Prostate gland (tissue), 2 donors: Measurements from ENCODE around the gene PRMT5. TPM values are rescaled to one million over a fixed set of nuclear protein-coding genes. Genes with fewer than 3 reads are reported as not detected.

Experiments used
- DNase-seq: peaks from one replicate; pipeline ENCODE4 v3.0.0-alpha.2; 2019; ENCODE audit warnings: low spot score
- H3K27ac ChIP-seq, 2 donors: fragments of 200-600 bp; sonication (generic); 2 replicates each; pipeline ENCODE4 v1.5.1; 2017 to 2019
- H3K27me3 ChIP-seq: fragments of 200-600 bp; sonication (generic); replicated peaks from 2 replicates; pipeline ENCODE4 v1.5.1; 2019; ENCODE audit not compliant: insufficient read depth
- H3K36me3 ChIP-seq, 2 donors: fragments of 200-600 bp; sonication (generic); 1 replicate in 1 of 2; 2 replicates in 1 of 2; pipeline versions ENCODE4 v1.5.1 to v1.8.1; 2017 to 2019
- H3K4me1 ChIP-seq: fragments of 200-600 bp; sonication (generic); replicated peaks from 2 replicates; pipeline ENCODE4 v1.5.1; 2019
- H3K4me3 ChIP-seq, 2 donors: fragments of 200-600 bp; sonication (generic); 2 replicates each; pipeline ENCODE4 v1.5.1; 2017 to 2019
- H3K9me3 ChIP-seq: fragments of 200-600 bp; sonication (generic); 2 replicates; pipeline ENCODE4 v1.5.1; 2017
- POLR2A ChIP-seq: fragments of 450-650 bp; IDR thresholded peaks from one replicate; pipeline ENCODE4 v1.6.1; 2016; ENCODE audit warnings: antibody characterized with exemption, mild to moderate bottlenecking
- POLR2AphosphoS5 ChIP-seq: sonication (generic); formaldehyde crosslinking; IDR thresholded peaks from one replicate; pipeline ENCODE4 v1.6.1; 2017; ENCODE audit warnings: antibody characterized with exemption
- WGBS: methylation state at CpG from one replicate; pipeline ENCODE4 v1.1.5; 2018; 5-methylcytosine and 5-hydroxymethylcytosine counted together
- intact Hi-C: fragments of 100-400 bp; cut with DNase I; formaldehyde crosslinking; loops from one replicate; pipeline ENCODE4 v1.14.2; 2022
- total RNA-seq, 2 donors: library from RNA; depleted of rRNA; stranded (reverse); fragments of >200 nt; gene quantifications; one replicate each; pipeline ENCODE4 v1.1.0, GENCODE V29; 2016
- TF ChIP-seq, protein P1 (sequence below), 4 experiments: fragments of 200-600 bp in 2 of 4; fragments of 450-650 bp in 2 of 4; sonication (generic) in 2 of 4; IDR thresholded peaks; 1 replicate in 3 of 4; 2 replicates in 1 of 4; pipeline ENCODE4 v1.5.1; 2016 to 2019; ENCODE audit warnings: antibody characterized with exemption in 4 of 4, mild to moderate bottlenecking in 2 of 4, moderate library complexity in 2 of 4

Gene PRMT5
- total RNA-seq, 2 donors from 2014 or later, result 65.0 to 71.0 TPM

DNA sequence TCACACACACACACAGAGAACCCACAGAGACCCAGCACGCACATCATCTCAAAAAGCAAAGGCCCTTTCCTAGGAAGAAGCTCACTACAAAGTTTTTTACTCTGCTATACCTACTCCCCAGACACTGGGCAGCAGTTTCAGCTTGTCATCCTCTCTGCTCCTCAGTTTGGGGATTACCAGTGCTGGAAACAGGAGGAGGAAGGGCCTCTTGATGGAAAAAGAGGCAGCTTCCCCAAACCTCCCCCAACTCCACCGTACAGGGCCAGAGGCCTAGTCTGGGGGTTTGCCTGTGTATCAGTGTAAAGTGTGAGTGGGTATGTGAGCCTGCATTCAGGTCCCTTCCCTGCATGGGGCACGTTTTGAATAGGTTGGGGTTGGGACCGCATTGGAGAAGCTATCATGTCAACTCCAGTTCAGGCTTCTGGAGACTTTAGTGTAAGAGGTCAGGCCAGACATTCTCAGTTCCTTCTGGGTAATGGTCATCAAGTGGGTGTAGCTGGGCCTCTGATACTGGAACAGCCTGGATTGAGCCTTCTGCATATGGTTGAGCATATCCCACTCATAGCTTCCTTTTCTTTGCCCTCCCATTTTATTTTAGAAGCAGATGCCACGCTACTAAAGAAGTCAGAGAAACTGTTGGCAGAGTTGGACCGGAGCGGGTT is 45.0 kb downstream of the PRMT5 start:
- H3K27me3 ChIP-seq, result no peaks in the 10 kb centered on the region
- no peak for DNase-seq
- H3K4me3 ChIP-seq, result no peak overlapping the region
- WGBS, result 77% methylated on average over 7 of the region's 7 CpGs
- intact Hi-C loops, result no loop called here
- no peaks in the 10 kb centered on the region for H3K4me1 ChIP-seq
- no peaks in the 10 kb centered on the region for H3K36me3 ChIP-seq
- H3K9me3 ChIP-seq, result no peaks in the 10 kb centered on the region
- H3K27ac ChIP-seq, result no peak overlapping the region
- TF ChIP-seq POLR2A, result no peak
- no peak for TF ChIP-seq POLR2AphosphoS5
- TF ChIP-seq, protein P1, sequence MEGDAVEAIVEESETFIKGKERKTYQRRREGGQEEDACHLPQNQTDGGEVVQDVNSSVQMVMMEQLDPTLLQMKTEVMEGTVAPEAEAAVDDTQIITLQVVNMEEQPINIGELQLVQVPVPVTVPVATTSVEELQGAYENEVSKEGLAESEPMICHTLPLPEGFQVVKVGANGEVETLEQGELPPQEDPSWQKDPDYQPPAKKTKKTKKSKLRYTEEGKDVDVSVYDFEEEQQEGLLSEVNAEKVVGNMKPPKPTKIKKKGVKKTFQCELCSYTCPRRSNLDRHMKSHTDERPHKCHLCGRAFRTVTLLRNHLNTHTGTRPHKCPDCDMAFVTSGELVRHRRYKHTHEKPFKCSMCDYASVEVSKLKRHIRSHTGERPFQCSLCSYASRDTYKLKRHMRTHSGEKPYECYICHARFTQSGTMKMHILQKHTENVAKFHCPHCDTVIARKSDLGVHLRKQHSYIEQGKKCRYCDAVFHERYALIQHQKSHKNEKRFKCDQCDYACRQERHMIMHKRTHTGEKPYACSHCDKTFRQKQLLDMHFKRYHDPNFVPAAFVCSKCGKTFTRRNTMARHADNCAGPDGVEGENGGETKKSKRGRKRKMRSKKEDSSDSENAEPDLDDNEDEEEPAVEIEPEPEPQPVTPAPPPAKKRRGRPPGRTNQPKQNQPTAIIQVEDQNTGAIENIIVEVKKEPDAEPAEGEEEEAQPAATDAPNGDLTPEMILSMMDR (IDR thresholded peaks at IDR 0.05), result no peak

DNA sequence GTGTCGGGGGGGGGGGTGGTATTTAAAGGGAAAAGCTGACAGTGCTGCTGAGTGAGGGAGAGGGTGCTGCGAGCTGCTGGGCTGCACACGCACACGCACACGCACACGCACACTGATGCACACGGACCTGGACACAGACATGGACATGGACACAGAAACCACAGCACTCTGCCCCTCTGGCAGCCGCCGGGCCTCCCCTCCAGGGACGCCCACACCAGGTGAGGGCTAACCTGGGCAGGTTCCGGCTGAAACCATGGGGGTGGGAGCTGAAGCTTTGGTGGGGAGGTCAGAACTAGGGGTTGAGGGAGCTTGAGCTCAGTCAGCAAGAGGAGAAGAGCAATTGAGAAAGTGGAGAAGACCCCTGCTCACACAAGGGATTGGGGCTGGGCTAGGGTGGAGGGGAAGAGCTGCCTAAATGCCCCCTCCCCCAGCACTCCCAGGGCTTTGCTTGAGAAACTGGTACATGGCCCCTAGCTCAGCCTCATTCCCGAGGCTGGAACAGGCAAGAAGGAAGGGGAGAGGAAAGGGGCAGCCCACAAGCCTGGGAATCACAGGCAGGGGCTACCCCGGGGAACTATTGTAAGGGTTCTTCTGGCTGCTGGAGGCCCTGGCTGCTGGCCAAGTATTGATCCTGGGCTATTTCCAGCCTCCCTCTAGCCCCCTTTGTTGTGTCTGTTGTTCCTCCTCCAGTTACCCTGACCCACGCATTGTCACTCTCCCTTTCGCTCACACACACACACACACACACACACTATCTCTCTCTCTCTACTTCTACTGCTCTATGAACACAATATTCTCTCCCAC is 45.8 kb downstream of the PRMT5 start, which contains the start of gene REM2:
REM2 (plus strand) TSS at position 50 of the 804 bp plus-strand sequence; CDS start at position 116, 66 bp downstream.
- H3K4me3 ChIP-seq, result no peak within 1 kb of the TSS
- H3K27me3 ChIP-seq, result no peaks in the 10 kb centered on the region
- H3K27ac ChIP-seq, result no peak within 1 kb of the TSS
- intact Hi-C loops, result no loop called here
- TF ChIP-seq POLR2A, result no peak
- no peak for DNase-seq
- no peaks in the 10 kb centered on the region for H3K9me3 ChIP-seq
- H3K4me1 ChIP-seq, result no peaks in the 10 kb centered on the region
- H3K36me3 ChIP-seq, result peaks cover 0 to 5% of the 10 kb centered on the region in 2 donors
- 33% methylated on average over 14 of the region's 15 CpGs for WGBS

DNA sequence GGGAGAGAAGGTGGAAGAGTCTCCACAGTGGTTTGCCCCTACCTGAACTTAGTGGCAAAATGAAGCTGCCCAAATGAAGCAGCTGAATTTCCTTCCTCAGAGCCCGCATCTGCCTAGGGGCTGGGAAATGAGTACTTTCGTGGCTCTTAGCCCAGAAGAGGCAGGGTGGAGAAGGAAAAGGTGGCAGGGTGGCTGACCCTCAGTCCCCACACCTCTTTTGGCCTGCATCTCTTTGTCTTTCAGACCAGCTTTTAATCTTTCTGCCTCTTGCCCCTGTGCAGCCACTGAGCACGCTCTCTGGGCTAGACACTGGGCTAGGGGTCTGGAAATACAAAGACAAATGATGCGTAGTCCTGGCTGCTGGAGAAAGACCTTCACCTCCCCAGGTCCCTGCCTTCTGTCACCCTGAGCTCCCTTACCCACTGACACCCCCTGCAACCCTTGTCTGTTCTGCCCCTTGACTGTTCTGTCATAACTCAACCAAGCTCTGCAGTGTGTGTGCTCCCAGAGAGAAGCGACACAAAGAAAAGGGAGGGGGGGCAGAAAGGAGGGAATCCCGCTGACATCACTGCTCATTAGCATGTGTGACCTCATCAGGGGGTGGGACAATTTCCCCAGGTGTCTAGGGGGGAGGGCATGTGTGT is 46.5 kb downstream of the PRMT5 start:
- H3K27me3 ChIP-seq, result no peaks in the 10 kb centered on the region
- intact Hi-C loops, result no loop called here
- no peaks in the 10 kb centered on the region for H3K9me3 ChIP-seq
- no peak overlapping the region for H3K4me3 ChIP-seq
- peaks cover 0 to 10% of the 10 kb centered on the region in 2 donors for H3K36me3 ChIP-seq
- TF ChIP-seq POLR2AphosphoS5, result peak; percentile 19
- TF ChIP-seq POLR2A, result no peak
- no peaks in the 10 kb centered on the region for H3K4me1 ChIP-seq
- 10% methylated on average over 6 of the region's 6 CpGs for WGBS
- DNase-seq, result peak; percentile 44
- no peak overlapping the region for H3K27ac ChIP-seq

DNA sequence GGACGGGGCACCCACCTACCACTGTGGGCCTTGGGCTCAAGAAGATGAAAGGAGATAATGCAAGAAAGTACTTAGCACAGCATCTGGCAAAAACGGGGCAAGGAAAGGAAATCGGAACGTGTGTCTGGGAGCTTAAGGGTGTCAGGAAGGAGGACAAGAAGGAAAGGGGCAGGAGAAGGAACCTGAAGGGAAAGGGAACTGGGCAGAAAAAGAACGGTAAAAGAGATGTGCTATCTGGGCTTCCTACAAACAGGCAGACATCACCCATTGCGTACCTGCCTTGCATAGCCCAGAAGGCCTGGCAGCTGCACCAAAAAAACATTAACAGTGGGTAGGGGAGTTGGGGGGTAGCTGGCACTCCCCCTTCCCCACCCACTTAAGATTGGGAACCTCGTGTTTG is 47.1 kb downstream of the PRMT5 start:
- DNase-seq, result no peak
- Histone ChIP-seq H3K4me3 (no peak overlapping the region), H3K27ac (no peak overlapping the region), H3K36me3 (peaks cover 6 to 10% of the 10 kb centered on the region in 2 donors), H3K27me3 (no peaks in the 10 kb centered on the region), H3K9me3 (no peaks in the 10 kb centered on the region), H3K4me1 (no peaks in the 10 kb centered on the region)
- 34% methylated on average over 7 of the region's 7 CpGs for WGBS
- TF ChIP-seq POLR2A, result no peak
- intact Hi-C loops, result no loop called here

DNA sequence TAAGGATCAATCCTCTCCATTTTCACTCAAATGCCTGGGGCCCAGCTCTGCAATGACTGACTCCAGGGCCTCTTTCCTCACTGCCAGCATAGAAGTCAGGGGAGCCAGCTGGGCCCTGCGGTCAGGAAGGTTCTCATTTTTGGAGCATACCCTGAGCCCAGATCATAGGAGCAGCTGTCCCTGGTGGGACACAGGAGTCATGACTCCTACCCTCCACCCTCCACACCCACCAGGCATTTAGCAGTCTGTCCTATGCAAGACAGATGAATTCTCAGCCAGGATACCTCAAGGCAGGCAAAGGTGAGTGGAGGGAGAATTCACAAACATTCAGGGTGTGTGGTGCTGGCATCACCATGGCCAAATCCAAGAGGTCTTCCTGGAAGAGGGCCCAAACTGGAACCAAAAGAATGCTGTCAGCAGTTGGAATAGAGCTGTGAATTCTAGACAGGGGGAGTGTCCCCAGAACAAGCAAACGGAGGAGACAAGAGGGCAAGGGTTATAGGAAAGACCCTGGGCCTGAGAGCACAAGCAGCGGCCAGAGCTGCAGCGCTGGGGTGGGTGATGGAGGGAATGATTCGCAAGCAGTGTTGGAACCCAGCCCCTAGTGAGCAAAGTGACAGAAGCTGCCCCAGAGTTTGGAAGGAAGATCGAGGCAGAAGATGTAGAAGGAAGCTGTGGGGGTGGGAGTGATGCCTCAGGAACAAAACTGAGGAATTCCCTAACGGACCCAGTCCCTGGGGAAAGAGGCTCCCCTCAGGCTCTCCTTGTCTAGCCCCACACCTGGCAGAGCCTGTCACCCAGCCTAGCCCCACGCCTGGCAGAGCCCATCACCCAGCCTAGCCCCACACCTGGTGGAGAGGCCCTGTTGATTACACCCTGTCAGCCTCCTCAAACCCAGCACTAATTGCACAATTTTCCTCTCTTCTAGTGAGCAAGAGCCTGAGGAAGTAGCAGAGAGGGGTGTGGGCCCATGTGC is 50.6 kb downstream of the PRMT5 start:
- Histone ChIP-seq H3K27me3 (no peaks in the 10 kb centered on the region), H3K4me3 (no peak overlapping the region), H3K36me3 (peaks cover 19 to 31% of the 10 kb centered on the region in 2 donors), H3K4me1 (no peaks in the 10 kb centered on the region), H3K27ac (no peak overlapping the region), H3K9me3 (no peaks in the 10 kb centered on the region)
- intact Hi-C loops, result no loop called here
- TF ChIP-seq, protein P1 (IDR thresholded peaks at IDR 0.05), result no peak
- TF ChIP-seq POLR2AphosphoS5, result no peak
- TF ChIP-seq POLR2A, result no peak
- 75% methylated on average over 8 of the region's 8 CpGs for WGBS
- no peak for DNase-seq
